ENCODE measurements around the gene TCEAL9.

TCEAL9 gene

GRCh38 chrX:103399744-103400143, 43.4 kb downstream of the TCEAL9 start:
- Histone ChIP-seq H3K27me3 (ENCODE audit: insufficient read depth, low read length) (peaks cover 49% of the 10 kb centered on the region), H3K27ac (ENCODE audit: low read length) (no peak overlapping the region), H3K9ac (ENCODE audit: low read depth, low read length) (no peak overlapping the region), H3K4me3 (ENCODE audit: low read length) (no peak overlapping the region), H3K9me3 (ENCODE audit: insufficient read depth, low read depth, low read length) (no peaks in the 10 kb centered on the region), H3K36me3 (ENCODE audit: insufficient read depth, low read depth, low read length) (no peaks in the 10 kb centered on the region), H3K4me1 (ENCODE audit: insufficient read depth, low read length) (no peaks in the 10 kb centered on the region; the same call in 1 of the 2 replicates)

GRCh38 chrX:103400931-103401330, 44.6 kb downstream of the TCEAL9 start:
- Histone ChIP-seq H3K36me3 (ENCODE audit: insufficient read depth, low read depth, low read length) (no peaks in the 10 kb centered on the region), H3K27me3 (ENCODE audit: insufficient read depth, low read length) (peaks cover 49% of the 10 kb centered on the region), H3K4me1 (ENCODE audit: insufficient read depth, low read length) (no peaks in the 10 kb centered on the region; the same call in 1 of the 2 replicates), H3K27ac (ENCODE audit: low read length) (no peak overlapping the region), H3K9me3 (ENCODE audit: insufficient read depth, low read depth, low read length) (no peaks in the 10 kb centered on the region), H3K9ac (ENCODE audit: low read depth, low read length) (no peak overlapping the region), H3K4me3 (ENCODE audit: low read length) (no peak overlapping the region)

GRCh38 chrX:103404231-103405008, 48.1 kb downstream of the TCEAL9 start:
- H3K9me3 ChIP-seq (ENCODE audit: insufficient read depth, low read depth, low read length), result no peaks in the 10 kb centered on the region
- peak overlapping the region; percentile 93 for H3K4me3 ChIP-seq (ENCODE audit: low read length)
- peak overlapping the region; percentile 64 for H3K27ac ChIP-seq (ENCODE audit: low read length)
- no peaks in the 10 kb centered on the region for H3K4me1 ChIP-seq (ENCODE audit: insufficient read depth, low read length)
- peak overlapping the region; percentile 87; the same call in 1 of the 2 replicates for H3K9ac ChIP-seq (ENCODE audit: low read depth, low read length)
- H3K36me3 ChIP-seq (ENCODE audit: insufficient read depth, low read depth, low read length), result no peaks in the 10 kb centered on the region; the same call in 1 of the 2 replicates
- H3K27me3 ChIP-seq (ENCODE audit: insufficient read depth, low read length), result peaks cover 37% of the 10 kb centered on the region

- peak overlapping the region; percentile 93 for H3K4me3 ChIP-seq (ENCODE audit: low read length)
- peaks cover 32% of the 10 kb centered on the region for H3K27me3 ChIP-seq (ENCODE audit: insufficient read depth, low read length)
- peak overlapping the region; percentile 87; the same call in 1 of the 2 replicates for H3K9ac ChIP-seq (ENCODE audit: low read depth, low read length)
- no peaks in the 10 kb centered on the region for H3K9me3 ChIP-seq (ENCODE audit: insufficient read depth, low read depth, low read length)
- H3K36me3 ChIP-seq (ENCODE audit: insufficient read depth, low read depth, low read length), result no peaks in the 10 kb centered on the region; the same call in 1 of the 2 replicates
- H3K27ac ChIP-seq (ENCODE audit: low read length), result peak overlapping the region; percentile 64
- H3K4me1 ChIP-seq (ENCODE audit: insufficient read depth, low read length), result no peaks in the 10 kb centered on the region
Measured at GRCh38 chrX:103405009-103405333, 48.7 kb downstream of the TCEAL9 start.

GRCh38 chrX:103406256-103406655, 50.0 kb downstream of the TCEAL9 start:
- Histone ChIP-seq H3K4me1 (ENCODE audit: insufficient read depth, low read length) (no peaks in the 10 kb centered on the region), H3K27me3 (ENCODE audit: insufficient read depth, low read length) (peaks cover 20% of the 10 kb centered on the region), H3K9me3 (ENCODE audit: insufficient read depth, low read depth, low read length) (no peaks in the 10 kb centered on the region), H3K27ac (ENCODE audit: low read length) (no peak overlapping the region), H3K4me3 (ENCODE audit: low read length) (no peak overlapping the region), H3K9ac (ENCODE audit: low read depth, low read length) (no peak overlapping the region), H3K36me3 (ENCODE audit: insufficient read depth, low read depth, low read length) (no peaks in the 10 kb centered on the region; the same call in 1 of the 2 replicates)

GRCh38 chrX:103407776-103408175, 51.5 kb downstream of the TCEAL9 start:
- no peak overlapping the region for H3K9ac ChIP-seq (ENCODE audit: low read depth, low read length)
- no peak overlapping the region for H3K4me3 ChIP-seq (ENCODE audit: low read length)
- no peaks in the 10 kb centered on the region for H3K9me3 ChIP-seq (ENCODE audit: insufficient read depth, low read depth, low read length)
- no peak overlapping the region for H3K27ac ChIP-seq (ENCODE audit: low read length)
- no peaks in the 10 kb centered on the region; the same call in 1 of the 2 replicates for H3K36me3 ChIP-seq (ENCODE audit: insufficient read depth, low read depth, low read length)
- H3K4me1 ChIP-seq (ENCODE audit: insufficient read depth, low read length), result no peaks in the 10 kb centered on the region
- H3K27me3 ChIP-seq (ENCODE audit: insufficient read depth, low read length), result peaks cover 5% of the 10 kb centered on the region; the same call in 1 of the 2 replicates

Data from iPS-20b (cell line).